ENCODE results near the gene DUSP22.

Gene DUSP22

DNA sequence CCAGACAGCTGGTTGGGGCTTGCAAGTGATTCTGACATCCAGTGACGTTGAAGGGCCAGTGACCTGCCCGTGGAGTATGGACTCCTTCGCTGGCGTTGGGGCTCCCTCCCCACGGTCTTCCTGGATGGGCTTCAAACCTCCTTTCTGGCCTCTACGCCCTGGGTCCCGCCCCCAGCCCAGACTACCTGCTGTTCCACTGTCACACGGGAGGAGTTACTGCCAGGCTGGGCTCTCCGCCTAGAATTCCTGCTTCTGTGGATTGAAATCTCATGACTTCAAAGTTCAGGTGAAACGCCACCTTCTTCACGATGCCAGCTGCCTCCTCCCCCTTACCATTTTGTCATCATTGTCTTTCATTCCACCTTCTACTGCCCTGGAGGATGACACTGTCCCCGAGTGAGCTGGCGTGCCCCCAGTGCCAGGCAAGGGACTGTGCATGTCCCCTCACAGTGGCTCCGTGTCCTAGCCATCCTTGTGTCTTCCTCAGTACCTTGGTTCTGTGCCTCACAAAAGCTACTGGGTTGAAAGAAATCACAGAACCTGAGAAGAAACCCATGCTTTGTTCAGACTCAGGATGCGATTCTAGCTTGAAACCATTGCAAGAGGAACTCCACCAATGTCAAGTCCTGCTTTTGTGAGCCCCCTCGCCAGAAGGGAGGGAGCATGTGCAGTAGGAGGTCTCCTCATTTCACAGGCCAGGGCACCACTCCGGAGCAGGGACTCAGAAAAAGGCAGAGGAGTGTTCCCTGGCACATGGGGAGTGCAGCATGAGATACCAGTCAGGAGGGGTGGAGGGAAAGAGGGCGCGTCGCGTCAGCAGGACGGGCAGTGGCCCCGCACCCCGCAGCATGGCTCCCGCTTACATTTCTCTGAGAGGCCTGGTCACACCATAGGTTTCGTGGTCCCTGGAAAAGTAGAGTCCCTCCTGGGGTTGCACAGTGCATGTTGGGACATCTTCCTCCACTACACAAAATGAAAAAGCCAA lies 88.2 kb downstream of the DUSP22 start:
- no peak for DNase-seq (ENCODE audit: low read depth)

DNA sequence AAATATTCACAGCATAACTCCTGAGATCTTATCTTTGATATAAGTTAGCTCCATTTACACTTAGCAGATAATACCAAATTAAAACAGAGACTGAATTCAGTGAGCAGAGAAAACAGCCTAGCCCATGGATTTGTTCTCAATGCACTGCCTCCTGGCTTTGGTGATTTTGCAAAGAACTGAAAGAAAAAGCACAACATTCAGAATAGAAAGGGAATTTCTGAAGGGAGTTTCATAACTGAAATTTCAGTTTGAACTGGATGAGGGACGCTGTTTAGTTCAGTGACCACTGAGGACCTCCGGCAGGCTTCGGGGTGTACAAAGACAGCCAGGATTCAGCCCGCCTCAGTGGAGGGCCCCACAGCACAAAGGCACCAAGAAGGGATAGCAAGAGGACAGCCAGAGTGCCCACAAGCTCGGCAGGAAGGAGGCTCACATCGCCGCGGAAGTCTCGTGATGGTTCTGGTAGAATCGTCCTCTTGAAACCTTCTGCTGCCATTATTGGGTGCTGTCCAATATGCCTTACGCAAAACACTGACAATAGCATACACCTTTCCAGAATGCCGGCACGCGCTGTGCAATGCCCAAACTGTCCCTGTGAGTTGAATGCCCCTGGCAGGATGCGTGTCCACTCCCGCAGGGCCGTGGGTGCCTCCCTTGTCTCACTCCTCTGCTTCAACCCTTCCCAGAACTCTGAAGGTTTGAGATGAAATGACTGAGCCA lies 89.6 kb downstream of the DUSP22 start:
- no peak for DNase-seq (ENCODE audit: low read depth)

DNA sequence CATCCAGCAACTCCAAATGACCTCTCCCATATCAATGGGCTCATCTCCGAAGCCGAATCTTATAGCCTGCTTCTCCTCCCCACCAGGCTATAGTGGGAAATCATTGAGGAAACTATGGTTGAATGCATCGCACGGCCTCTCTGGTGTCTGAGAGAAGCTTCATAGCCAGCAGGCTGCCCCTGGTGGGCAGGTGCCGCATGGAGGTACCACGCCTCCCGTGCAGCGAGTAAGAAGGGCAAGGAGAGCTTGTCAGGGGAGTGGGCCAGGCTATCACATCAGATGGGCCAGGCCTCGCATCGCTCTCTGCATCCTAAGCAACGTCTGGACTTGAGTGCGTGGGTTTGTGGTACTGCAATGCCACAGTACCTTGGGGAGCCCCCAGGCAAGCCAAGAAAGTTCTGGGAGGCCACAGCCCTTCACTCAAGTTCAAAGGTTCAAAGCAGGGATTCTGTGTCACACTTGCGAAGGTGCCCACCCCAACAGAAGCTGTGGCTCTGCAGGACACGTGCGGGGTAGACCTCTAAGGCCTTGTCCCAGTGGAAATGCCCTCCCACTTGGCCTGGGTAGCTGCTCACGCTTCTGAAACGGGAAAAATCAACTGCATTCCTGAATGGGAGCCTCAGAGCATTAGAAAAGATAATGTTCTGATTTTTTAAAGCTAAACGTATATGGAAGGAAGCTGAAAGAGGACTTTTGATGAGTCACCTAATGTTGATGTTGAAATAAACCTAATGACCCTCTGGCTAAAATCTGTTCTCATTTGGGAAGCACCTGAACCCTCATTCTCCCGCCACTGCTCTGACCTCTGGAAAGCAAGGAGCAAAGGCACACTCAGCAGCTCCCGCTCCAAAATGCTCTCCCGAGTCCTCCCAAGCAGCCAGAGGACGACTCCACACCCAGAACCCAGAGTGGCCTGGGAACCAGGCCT lies 90.9 kb downstream of the DUSP22 start:
- DNase-seq (ENCODE audit: low read depth): no peak

DNA sequence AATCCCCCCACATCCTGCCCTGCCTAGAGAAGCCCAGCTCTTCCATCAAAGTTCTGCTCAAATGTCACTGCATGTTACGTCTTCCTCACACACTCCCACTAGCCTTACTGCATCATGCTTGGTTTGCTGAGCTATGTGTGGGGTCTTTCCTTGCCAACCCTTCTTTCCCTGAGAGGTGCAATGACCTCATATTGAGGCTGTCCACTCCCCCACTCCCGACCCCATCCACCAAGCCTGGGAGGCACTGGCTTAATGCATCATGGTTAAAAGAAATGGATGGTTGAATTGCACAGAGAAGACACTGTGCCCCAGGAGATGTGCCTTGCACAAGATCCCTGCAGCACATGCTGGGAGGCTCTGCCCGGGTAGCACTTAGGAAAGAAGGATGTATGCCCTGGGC lies 91.6 kb downstream of the DUSP22 start:
- no peak for DNase-seq (ENCODE audit: low read depth)

DNA sequence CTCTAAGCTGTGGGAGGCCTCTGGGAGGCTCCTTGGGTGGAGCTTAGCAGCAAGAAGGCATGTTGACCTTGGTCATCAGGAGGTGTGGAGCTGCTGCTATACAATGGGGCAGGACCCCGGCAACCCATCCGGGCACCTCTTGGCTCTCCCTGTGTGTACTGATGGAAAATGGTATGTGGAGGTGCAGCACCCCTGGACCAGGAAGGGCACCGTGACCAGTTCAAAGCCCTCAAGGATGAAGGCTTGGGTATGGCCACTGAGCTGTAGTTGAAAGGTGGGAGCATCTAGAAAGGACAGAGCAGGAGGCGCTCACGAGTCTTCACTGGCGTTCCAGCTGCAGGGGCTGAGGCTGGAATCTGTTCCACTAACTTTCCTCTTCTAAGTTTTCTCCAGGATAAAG lies 92.6 kb downstream of the DUSP22 start:
- no peak for DNase-seq (ENCODE audit: low read depth)

DNA sequence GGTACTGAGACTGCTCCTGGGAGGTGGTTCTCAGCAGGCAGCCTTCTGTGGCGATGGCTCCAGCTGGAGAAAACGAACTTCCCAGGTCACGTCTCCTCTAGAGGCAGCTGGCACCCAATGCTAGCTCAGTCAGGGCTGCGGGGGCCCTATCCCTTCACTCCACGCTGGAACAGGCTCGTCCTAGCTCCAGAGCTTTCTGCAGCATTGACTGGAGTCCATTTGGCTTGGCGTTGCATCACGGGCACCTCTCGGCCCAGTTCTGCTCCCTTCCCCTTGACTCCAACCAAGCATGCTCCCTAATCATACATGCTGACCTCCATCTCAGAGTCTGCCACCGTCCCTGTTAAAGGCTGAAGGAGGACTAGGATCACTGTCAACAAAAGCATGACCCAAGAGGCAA lies 93.3 kb downstream of the DUSP22 start:
- DNase-seq (ENCODE audit: low read depth): no peak

DNA sequence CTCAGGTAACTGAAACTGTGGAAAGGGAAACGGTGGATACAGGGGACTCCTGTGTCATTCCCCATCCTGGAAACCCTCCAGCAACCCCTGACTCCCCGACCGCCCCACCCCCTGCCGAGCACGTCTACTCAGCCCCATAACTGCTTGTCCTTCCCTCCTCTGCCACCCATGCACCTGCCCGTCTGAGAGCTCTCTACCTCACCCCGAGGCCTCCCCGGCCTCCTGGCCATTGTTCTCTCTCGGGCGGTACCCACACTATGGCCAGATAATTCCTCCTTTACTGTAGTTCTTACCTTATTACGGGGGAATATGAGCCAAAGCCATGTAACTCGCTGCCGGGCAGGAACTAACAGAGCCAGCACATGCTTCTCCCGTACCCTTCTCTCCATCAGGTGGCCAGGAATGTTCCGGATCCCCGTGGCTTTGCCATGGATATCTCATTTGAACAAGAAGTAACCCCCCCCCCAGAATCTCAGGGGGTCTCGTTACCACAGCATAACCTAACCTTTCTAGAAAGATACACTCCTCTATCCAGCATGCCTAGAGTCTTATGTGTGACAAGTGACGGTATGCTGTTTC lies 94.5 kb downstream of the DUSP22 start:
- no peak for DNase-seq (ENCODE audit: low read depth)

DNA sequence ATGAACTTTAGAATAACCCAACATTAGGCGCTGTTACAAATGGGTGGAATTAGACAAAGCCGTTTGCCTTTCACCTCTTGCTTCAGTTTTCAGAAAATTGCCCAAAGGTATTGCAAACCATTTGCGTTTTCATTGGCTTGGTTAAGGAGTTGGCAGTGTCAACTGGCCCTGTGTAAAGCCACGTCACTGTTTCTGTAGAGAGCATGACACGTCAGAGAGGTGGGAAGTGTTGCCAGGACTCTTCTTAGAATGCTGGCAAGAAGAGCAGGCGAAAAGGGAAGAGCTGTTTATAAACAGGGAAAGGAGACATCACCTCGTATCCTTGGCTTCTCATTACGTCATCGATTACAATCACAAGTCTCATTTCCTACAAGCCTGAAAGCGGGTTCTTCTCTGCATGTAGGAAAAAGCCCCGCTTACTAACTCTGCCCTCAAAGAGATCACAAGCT lies 95.0 kb downstream of the DUSP22 start:
- DNase-seq (ENCODE audit: low read depth): no peak

DNA sequence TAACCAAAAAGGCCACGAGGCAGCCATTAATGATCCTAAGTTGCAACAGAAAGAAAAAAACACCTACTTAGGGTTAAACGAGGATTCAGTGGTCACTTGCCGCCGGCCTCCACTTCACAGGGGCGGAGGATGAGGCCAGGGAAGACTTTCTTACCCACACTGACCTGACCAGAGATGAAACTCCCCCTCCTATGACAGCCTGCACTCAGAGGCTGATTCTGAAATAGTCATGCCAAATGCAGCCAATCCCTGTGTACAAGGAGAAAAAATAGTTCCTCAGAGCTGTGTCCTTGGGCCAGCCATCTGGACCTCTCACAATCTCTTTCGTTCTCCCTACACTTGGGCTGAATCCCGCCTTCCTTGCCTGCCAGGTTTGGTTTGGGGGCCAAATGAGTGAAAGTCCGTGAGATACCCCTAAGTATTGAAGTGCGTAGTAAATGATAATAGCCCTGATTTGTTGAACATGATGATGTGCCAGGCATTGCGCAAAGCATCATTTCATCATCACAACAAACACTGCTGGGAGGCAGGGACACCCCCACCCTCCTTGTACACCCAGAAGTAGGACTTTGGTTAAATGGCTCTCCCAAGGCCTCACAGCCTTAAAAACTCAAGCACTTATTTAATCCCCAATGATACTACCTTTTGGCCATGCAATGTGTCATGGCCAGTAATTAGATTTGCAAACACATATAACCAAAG lies 96.1 kb downstream of the DUSP22 start:
- DNase-seq (ENCODE audit: low read depth): no peak

DNA sequence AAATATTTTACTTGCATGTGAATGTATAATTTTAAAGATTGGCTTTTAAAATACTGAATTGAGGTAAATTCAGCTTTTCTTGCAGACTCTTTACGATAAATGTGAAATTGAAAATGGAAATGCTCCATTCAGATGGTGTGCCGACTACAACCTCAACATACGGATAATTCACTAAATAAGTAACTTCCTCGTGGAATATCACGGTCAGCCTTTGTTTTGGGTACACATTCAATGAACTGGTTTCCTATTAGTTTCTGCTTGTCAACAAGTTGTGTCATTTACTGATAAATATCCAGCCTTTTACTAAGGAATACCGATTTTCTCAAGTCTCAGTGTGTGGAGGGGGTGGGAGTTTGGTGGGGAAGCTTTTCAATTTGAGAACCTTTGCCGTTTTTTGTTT lies 96.9 kb downstream of the DUSP22 start:
- DNase-seq (ENCODE audit: low read depth): no peak

DNA sequence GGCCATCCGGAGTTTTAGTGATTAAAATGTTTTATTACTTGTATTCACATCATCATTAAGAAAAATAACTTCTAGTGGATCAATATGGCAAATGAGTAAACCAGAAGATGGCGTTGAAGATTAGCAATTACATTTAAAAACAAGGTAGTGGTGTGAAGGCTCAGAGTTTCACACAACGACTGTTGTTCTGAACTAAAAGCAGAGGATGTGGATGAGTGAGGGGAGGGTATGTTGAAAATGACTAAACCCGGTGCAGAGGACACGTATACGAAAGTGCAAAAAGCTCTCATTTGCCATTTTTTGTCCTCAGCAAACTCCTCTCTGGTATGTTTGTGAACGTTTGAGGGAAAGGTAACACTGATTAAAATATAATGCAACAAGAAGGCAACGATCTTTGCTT lies 97.3 kb downstream of the DUSP22 start:
- DNase-seq (ENCODE audit: low read depth): no peak

DNA sequence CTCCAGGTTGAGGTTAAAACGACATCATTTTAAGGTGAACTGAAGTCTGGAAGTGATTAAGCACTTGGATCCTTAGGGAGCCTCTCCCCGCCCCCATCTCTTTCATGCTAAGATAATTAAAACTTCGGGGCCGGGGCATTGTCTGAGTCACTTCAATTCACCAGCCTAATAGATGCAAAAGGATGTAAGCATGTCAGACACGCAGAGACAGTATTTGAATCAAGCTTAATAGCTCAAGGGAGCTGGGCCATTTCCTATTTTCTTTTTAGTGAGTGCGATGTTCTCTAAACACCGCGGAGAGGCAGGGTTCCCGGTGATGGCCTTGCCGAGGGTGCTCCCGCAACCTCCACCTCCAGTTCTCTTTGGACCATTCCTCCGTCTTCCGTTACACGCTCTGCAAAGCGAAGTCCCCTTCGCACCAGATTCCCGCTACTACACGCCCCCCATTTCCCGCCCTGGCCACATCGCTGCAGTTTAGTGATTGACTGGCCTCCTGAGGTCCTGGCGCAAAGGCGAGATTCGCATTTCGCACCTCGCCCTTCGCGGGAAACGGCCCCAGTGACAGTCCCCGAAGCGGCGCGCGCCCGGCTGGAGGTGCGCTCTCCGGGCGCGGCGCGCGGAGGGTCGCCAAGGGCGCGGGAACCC lies 98.7 kb downstream of the DUSP22 start:
- DNase-seq (ENCODE audit: low read depth): no peak

DNA sequence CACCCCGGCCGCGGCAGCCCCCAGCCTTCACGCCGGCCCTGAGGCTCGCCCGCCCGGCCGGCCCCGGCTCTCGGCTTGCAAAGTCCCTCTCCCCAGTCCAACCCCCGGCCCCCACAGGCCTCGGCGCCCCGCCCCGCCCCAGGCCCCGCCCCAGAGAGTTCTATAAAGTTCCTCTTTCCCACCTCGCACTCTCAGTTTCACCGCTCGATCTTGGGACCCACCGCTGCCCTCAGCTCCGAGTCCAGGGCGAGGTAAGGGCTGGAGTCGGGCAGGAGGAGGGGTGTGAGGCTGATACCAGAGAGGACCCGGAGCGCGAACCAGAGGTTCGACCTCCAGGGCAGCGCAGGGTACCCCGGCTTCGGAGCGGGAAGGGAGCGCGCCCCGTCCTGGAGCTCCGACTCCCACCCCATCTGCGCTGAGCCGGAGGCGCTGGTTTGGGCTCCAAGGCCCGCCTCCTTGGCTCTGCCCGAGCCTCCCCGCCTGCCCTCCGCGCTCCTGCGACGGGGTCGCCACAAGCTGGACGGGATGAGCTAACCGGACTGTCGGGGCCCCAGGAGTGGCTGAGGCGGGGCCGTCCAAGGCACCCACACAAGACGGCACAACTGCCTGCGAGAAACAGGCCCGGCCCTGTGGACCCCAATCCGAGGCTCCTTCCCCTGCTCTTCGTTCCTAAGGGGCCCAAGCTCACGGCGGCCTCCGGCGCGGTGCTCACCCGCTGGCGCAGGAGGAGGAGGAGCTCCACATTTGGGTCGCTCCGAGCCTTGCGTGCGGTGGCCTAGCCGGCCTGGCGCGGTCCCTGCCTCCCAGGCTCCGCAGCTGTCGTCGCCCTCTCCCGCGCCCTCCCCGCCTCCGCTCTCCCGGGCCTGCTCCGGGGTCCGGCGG lies 99.5 kb downstream of the DUSP22 start, which contains the start of gene IRF4:
Gene IRF4 (plus strand): TSS at position 194 of the 882 bp plus-strand sequence. CDS start 1,401 bp downstream, outside the sequence.
- no peak for DNase-seq (ENCODE audit: low read depth)

DNA sequence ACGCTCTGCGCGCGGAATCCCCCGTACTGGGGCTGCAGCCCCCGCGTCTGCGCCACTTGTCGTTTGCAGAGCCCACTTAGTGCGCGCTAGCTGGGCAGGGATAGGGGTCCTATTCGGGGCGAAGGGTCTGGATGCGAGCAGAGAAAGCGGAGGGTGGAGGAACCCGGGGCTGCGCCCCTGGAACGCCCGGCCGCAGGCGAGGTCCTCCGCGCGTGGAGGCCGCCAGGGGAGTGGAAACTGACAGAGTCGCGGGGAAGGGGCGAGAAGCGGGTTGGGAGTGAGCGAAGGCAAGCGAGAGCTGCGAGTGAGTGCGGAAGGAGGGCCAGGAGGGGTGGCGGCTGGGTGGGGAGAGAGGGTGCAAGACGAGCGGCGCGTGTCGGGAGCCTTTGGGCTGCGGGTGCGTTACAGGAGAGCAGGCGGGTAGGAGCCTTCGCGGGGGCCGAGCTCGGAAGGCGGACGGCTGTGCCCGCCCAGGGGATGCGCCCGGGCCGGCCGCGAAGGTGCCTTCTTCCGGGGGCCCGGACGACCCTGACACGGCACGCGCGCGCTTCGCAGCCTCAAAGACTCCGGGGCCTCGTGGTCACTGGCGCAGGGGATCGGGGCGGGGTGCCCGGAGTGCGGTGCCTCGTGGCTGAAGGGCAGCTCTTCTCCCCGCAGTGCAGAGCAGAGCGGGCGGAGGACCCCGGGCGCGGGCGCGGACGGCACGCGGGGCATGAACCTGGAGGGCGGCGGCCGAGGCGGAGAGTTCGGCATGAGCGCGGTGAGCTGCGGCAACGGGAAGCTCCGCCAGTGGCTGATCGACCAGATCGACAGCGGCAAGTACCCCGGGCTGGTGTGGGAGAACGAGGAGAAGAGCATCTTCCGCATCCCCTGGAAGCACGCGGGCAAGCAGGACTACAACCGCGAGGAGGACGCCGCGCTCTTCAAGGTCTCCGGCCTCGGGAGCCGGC lies 100.4 kb downstream of the DUSP22 start:
- DNase-seq (ENCODE audit: low read depth): no peak

DNA sequence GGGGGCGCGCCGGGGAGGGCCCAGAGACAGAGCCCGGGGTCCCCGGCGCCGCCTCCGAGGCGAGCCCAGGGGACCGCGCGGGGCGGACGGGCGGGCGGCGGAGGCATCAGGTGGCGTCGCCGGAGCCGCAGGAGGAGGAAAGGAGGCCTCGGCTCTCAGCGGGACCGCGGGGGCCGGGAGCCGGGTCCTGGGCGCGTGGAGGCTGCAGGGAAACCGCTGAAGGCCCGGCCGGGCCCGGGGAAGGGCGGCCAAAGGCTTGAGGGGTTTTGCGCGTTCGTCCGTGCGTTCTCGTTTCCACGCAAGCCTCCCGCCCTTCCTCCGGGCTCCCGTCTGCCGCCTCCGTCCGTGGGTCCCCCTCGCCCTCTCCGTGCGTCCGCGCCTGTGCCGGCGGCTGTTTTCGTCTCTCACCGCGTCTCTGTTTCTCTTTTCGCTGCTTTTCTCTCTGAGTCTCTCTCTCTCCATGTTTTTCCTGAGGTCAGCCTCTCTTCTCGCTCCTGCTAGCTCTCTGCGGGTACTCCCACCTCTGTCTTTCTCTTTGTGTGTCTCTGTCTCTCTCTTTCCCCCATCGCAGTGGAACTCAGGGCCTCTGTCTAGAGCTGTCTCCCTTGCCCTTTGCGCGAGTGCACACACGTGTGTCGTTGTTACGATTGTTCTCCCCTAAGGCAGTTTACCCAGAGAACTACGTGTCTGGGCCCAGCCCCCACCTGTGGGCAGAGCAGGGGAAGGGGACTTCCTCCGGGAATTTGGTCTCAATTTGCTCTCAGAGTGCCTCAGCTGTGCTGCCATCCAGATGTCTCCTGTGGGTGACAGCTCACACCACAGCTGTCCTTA lies 101.3 kb downstream of the DUSP22 start:
- DNase-seq (ENCODE audit: low read depth): no peak

DNA sequence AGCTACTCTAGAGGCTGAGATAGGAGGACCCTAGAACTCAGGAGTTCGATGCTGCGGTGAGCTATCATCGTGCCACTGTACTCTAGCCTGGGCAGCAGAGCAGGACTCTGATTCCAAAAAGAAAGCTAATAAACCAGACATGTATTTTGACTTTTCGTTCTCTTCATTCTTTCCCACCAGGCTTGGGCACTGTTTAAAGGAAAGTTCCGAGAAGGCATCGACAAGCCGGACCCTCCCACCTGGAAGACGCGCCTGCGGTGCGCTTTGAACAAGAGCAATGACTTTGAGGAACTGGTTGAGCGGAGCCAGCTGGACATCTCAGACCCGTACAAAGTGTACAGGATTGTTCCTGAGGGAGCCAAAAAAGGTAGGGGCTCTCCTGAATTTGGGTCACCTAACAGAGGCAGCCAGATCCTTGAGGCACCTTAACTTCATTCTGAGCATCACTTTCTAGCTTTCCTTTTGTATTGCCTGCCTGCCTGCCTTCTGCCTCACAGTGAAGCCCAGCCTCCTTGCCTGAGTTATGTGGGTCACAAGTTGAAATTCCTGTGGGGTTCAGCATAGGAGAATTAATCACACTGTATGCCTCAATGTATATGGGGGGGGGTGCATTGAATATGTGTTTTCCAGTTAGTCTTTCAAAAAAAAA lies 102.5 kb downstream of the DUSP22 start:
- DNase-seq (ENCODE audit: low read depth): no peak

Data from HS-5 (cell line).